Stomach smooth muscle (tissue), 2 donors: ENCODE results near the gene LRRC34.

Source experiments
- H3K27ac ChIP-seq: one replicate; pipeline ENCODE4 v1.7.0; 2013; ENCODE audit warnings: mild to moderate bottlenecking, low read length, inconsistent platforms
- H3K27me3 ChIP-seq, 2 donors: one replicate each; pipeline ENCODE4 v1.7.0; 2013; ENCODE audit warnings: low read length in 2 of 2; ENCODE audit not compliant: insufficient read depth in 2 of 2, control insufficient read depth in 1 of 2
- H3K36me3 ChIP-seq, 2 donors: one replicate each; pipeline ENCODE4 v1.7.0; 2013; ENCODE audit warnings: low read length in 2 of 2; ENCODE audit not compliant: control insufficient read depth in 2 of 2, insufficient read depth in 2 of 2
- H3K4me1 ChIP-seq: one replicate; pipeline ENCODE4 v1.7.0; 2013; ENCODE audit warnings: low read length; ENCODE audit not compliant: control insufficient read depth, insufficient read depth
- H3K4me3 ChIP-seq, 2 donors: one replicate each; pipeline ENCODE4 v1.7.0; 2013; ENCODE audit warnings: low read length in 2 of 2
- H3K9ac ChIP-seq, 2 donors: one replicate each; pipeline ENCODE4 v1.7.0; 2013; ENCODE audit warnings: low read length in 2 of 2, mild to moderate bottlenecking in 1 of 2
- H3K9me3 ChIP-seq, 2 donors: one replicate each; pipeline ENCODE4 v1.7.0; 2013; ENCODE audit warnings: low read length in 2 of 2; ENCODE audit not compliant: control insufficient read depth in 2 of 2
- donor health status: healthy.
- donor health status: Pancreatic carcinoma.

Gene LRRC34

DNA sequence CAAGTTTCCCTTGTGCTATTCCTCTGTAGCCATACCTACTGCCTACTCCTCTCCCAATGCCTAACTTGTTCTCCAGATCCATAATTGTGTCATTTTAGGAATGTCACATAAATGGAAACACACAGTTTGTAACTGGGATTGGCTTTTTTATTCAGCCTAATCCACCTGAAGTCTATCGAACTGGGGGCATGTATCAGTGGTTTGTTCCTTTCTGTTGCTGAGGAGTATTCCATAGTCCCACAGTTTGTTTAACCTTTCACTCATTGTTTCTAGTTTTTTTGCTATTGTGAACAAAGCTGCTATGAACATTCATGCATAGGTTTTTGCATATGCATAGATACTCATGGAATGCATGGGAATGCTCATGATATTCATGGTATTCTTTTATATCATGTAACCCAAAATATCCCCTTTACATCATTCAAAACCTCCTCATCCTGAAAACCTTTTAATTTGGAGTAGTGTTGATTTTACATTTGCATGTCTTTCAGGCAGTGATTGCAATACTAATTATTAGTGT, 25.9 kb upstream of the LRRC34 start:
- H3K4me1 ChIP-seq, result no peaks in the 10 kb centered on the region
- no peaks in the 10 kb centered on the region for H3K36me3 ChIP-seq
- H3K9me3 ChIP-seq, result no peaks in the 10 kb centered on the region
- no peak overlapping the region for H3K4me3 ChIP-seq
- no peak overlapping the region for H3K9ac ChIP-seq
- H3K27ac ChIP-seq, result no peak overlapping the region
- no peaks in the 10 kb centered on the region for H3K27me3 ChIP-seq

- H3K36me3 ChIP-seq, result no peaks in the 10 kb centered on the region
- H3K4me1 ChIP-seq, result no peaks in the 10 kb centered on the region
- no peak overlapping the region for H3K4me3 ChIP-seq
- no peaks in the 10 kb centered on the region for H3K9me3 ChIP-seq
- H3K27ac ChIP-seq, result no peak overlapping the region
- no peak overlapping the region for H3K9ac ChIP-seq
- H3K27me3 ChIP-seq, result no peaks in the 10 kb centered on the region
Measured at GRCh38 chr3:169836942-169837275, 24.2 kb upstream of the LRRC34 start.

DNA sequence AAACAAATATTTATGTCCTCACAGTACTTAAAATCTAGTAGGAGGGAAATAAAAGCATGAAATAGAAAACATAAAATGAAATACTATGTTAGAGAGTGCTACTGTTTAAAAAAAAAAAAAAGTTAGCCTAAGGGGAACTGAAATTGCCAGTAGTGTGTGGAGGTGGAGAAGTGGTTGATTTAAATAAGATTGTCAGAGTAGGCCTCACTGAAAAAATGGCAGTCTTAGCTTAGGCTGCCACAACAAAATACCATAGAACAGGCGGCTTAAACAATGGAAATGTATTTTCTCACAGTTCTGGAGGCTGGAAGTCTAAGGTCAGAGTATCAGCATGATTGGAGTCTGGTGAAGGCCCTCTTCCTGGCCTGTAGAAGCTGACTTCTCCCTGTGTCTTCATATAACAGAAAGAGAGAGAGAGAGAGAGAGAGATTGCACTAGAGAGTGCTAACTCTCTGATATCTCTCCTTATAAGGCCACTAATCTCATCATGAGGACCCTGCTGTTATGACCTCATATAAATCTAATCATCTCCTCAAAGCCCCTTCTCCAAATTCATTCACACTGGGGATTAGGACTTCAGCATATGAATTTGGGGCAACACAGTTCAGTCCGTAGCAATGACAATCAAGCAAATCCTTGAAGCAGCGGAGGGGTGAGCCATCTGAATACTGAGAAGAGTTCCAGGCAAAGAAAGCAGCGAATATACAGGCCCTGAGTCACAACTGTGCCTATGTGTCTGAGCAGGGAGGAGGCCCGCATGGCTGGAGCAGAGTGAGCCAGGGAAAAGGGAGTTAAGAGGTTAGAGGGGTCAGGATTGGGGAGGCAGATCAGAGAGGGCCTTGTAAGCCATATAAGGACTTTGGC, 23.6 kb upstream of the LRRC34 start:
- no peaks in the 10 kb centered on the region for H3K9me3 ChIP-seq
- no peak overlapping the region for H3K9ac ChIP-seq
- no peaks in the 10 kb centered on the region for H3K36me3 ChIP-seq
- H3K27me3 ChIP-seq, result no peaks in the 10 kb centered on the region
- H3K4me1 ChIP-seq, result no peaks in the 10 kb centered on the region
- H3K27ac ChIP-seq, result no peak overlapping the region
- no peak overlapping the region for H3K4me3 ChIP-seq

GRCh38 chr3:169835533-169835932, 22.8 kb upstream of the LRRC34 start:
- Histone ChIP-seq H3K9me3 (no peaks in the 10 kb centered on the region), H3K36me3 (no peaks in the 10 kb centered on the region), H3K27ac (no peak overlapping the region)

DNA sequence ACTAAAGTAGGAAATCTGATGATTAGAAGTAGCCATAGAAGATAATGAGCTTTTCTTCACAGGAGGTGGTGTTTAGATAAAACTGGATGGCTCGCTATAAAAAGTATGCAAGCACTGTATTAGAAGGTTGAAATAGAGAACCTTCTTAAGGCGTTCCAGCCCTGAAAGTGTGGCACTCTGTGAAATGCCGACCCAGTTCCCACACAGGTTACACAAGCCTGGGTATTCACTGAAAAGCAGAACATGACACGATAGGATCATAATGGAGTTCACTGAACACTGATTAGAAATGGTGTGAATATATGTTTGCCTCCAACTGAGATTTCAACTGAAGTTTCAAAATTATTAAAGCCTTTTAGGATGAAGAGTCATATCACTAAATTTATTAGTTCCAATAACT, 15.0 kb upstream of the LRRC34 start:
- Histone ChIP-seq H3K9me3 (no peaks in the 10 kb centered on the region), H3K27me3 (no peaks in the 10 kb centered on the region)

More at GRCh38 chr3:169835533-169835932, 22.8 kb upstream of the LRRC34 start:
- no peaks in the 10 kb centered on the region for H3K4me1 ChIP-seq
- H3K9ac ChIP-seq, result no peak overlapping the region
- H3K27me3 ChIP-seq, result no peaks in the 10 kb centered on the region
- no peak overlapping the region for H3K4me3 ChIP-seq

DNA sequence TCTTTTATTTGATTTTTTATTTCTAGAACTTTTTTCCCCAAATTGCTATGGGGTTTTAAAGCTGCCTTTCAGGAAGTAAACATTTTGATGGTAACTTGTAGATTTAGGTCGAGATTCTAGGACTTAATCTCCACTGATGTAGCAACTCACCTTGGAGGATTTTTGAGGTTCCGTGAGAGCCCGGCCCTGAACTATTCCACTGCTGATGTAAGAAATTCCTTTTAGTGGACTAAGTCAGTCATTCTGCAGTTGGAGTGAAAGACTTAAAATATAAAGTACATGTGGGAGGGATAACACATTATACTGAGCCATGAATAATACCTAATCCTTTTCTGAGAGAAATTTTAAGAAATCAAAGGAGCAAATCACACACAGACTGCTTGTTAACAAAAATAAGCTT, 12.6 kb upstream of the LRRC34 start:
- H3K9ac ChIP-seq, result no peak overlapping the region
- no peaks in the 10 kb centered on the region for H3K9me3 ChIP-seq
- H3K27ac ChIP-seq, result no peak overlapping the region
- no peak overlapping the region for H3K4me3 ChIP-seq
- H3K36me3 ChIP-seq, result no peaks in the 10 kb centered on the region
- no peaks in the 10 kb centered on the region for H3K4me1 ChIP-seq
- H3K27me3 ChIP-seq, result no peaks in the 10 kb centered on the region

More for the DNA sequence above, 15.0 kb upstream of the LRRC34 start:
- H3K9ac ChIP-seq, result no peak overlapping the region
- no peak overlapping the region for H3K4me3 ChIP-seq
- H3K27ac ChIP-seq, result no peak overlapping the region
- H3K4me1 ChIP-seq, result no peaks in the 10 kb centered on the region
- no peaks in the 10 kb centered on the region for H3K36me3 ChIP-seq

- no peaks in the 10 kb centered on the region for H3K27me3 ChIP-seq
- no peaks in the 10 kb centered on the region for H3K4me1 ChIP-seq
- H3K4me3 ChIP-seq, result no peak overlapping the region
- no peak overlapping the region for H3K27ac ChIP-seq
- no peaks in the 10 kb centered on the region for H3K9me3 ChIP-seq
- no peak overlapping the region for H3K9ac ChIP-seq
- no peaks in the 10 kb centered on the region for H3K36me3 ChIP-seq
Measured at GRCh38 chr3:169822983-169823382, 10.3 kb upstream of the LRRC34 start.

DNA sequence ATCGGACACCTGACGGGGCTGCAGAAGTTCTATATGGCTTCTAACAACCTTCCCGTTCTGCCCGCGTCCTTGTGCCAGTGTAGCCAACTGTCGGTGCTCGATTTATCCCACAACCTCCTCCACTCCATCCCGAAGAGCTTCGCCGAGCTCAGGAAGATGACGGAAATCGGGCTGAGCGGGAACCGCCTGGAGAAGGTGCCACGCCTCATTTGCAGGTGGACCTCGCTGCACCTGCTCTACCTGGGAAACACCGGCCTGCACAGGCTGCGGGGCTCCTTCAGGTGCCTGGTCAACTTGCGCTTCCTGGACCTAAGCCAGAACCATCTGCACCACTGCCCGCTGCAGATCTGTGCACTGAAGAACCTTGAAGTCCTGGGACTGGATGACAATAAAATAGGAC, 9.8 kb upstream of the LRRC34 start:
- H3K9me3 ChIP-seq, result no peaks in the 10 kb centered on the region
- no peak overlapping the region for H3K27ac ChIP-seq
- no peaks in the 10 kb centered on the region for H3K4me1 ChIP-seq
- no peaks in the 10 kb centered on the region for H3K27me3 ChIP-seq
- H3K9ac ChIP-seq, result no peak overlapping the region
- H3K4me3 ChIP-seq, result no peak overlapping the region
- H3K36me3 ChIP-seq, result no peaks in the 10 kb centered on the region

DNA sequence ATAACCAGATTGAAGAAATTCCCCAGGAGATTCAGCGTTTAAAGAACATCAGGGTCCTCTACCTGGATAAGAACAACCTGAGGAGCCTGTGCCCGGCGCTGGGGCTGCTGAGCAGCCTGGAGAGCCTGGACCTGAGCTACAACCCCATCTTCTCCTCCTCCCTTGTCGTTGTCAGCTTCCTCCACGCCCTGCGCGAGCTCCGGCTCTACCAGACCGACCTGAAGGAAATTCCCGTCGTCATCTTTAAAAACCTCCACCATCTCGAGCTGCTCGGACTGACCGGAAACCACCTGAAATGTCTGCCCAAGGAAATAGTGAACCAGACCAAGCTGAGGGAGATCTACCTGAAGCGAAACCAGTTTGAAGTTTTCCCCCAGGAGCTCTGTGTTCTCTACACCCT, 9.4 kb upstream of the LRRC34 start:
- H3K9me3 ChIP-seq, result no peaks in the 10 kb centered on the region
- no peak overlapping the region for H3K9ac ChIP-seq
- H3K36me3 ChIP-seq, result no peaks in the 10 kb centered on the region
- no peak overlapping the region for H3K27ac ChIP-seq
- H3K4me3 ChIP-seq, result no peak overlapping the region
- H3K4me1 ChIP-seq, result no peaks in the 10 kb centered on the region
- no peaks in the 10 kb centered on the region for H3K27me3 ChIP-seq

- Histone ChIP-seq H3K36me3 (no peaks in the 10 kb centered on the region), H3K4me1 (peaks cover 6% of the 10 kb centered on the region), H3K27me3 (no peaks in the 10 kb centered on the region), H3K4me3 (no peak overlapping the region), H3K9me3 (no peaks in the 10 kb centered on the region), H3K27ac (no peak overlapping the region), H3K9ac (no peak overlapping the region)
Measured at GRCh38 chr3:169818316-169818715, 5.6 kb upstream of the LRRC34 start.

DNA sequence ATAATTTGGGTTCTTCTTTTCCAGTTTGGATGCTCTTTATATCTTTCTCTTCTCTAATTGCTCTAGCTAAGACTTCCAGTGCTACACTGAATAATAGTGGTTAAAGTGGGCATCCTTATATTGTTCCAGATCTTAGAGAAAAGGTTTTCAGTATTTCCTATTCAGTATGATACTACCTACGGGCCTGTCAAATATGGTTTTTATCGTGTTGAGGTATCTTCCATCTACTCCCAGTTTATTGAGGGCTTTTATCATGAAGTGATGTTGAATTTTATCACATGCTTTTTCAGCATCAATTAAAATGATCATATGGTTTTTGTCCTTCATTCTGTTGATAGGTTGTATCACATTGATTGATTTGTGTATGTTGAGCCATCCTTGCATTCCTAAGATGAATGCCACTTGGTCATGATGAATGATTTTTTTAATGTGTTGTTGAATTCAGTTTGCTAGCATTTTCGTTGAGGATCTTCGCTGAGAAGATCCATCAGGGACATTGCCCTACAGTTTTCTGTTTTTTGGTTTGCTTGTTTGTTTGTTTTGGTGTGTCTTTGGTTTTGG, 3.0 kb upstream of the LRRC34 start:
- Histone ChIP-seq H3K27me3 (no peaks in the 10 kb centered on the region), H3K9me3 (no peaks in the 10 kb centered on the region), H3K36me3 (no peaks in the 10 kb centered on the region)

More for the DNA sequence above, 3.0 kb upstream of the LRRC34 start:
- Histone ChIP-seq H3K4me3 (no peak overlapping the region), H3K27ac (no peak overlapping the region), H3K9ac (no peak overlapping the region), H3K4me1 (peaks cover 17% of the 10 kb centered on the region)
